Keratinocyte (primary cell): ENCODE measurements around the gene ZNF512B.

Experiments used
- EZH2 ChIP-seq: IDR thresholded peaks from one replicate; pipeline ENCODE4 v1.6.1; 2012; ENCODE audit warnings: inconsistent platforms, mild to moderate bottlenecking, low read length, moderate library complexity
- TF ChIP-seq, protein P1 (sequence below), 3 experiments: IDR thresholded peaks in 1 of 3; conservative IDR thresholded peaks in 1 of 3; optimal IDR thresholded peaks in 1 of 3; 2 replicates in 2 of 3; 3 replicates in 1 of 3; pipeline versions ENCODE3 to v1.5.1; 2011; ENCODE audit warnings: low read length in 3 of 3, mild to moderate bottlenecking in 3 of 3, moderate library complexity in 2 of 3, control low read depth in 1 of 3, inconsistent platforms in 1 of 3; ENCODE audit not compliant: insufficient read depth in 2 of 3; ENCODE audit errors: extremely low read depth in 1 of 3

DNA sequence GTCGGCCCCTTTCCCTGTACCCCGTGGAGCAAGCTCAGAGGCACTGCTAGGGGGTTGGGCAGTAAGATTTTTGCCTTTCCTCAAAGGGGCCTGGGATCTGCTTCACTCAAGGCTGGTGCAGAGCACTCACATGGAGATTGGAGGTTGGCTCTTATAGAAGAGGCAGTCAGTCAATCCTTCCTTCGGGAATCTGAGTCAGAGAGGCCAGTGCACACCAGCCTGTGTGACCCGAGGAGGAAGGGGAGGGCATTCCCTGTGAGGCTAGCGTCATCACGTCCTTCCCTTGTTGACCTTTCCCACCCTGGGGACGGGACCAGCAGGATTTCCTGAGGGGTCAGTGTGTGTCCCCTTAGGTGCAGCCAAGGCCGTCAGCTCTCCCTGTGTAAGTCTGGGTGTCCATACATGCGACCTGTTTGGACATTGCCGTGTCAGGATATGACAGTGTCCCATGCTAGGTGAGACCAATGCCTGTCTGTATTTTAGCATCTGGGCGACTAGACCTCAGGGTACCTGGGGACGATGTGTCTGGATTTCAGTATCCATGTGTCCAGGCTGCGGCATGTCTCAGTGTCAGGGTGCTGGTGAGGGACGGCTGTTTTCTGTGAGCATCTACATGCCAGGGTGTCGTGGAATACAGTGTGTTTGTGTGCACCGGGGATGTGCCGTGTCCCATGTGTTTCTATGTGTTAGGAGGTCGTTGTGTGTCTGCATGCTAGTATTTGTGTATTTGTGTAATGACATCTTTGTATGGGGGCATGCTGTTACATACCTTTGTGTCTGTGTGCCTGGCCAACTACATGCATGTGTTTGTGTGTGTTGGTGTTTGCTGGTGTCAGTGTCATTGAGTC is 2.8 kb upstream of the ZNF512B start:
- TF ChIP-seq, protein P1, sequence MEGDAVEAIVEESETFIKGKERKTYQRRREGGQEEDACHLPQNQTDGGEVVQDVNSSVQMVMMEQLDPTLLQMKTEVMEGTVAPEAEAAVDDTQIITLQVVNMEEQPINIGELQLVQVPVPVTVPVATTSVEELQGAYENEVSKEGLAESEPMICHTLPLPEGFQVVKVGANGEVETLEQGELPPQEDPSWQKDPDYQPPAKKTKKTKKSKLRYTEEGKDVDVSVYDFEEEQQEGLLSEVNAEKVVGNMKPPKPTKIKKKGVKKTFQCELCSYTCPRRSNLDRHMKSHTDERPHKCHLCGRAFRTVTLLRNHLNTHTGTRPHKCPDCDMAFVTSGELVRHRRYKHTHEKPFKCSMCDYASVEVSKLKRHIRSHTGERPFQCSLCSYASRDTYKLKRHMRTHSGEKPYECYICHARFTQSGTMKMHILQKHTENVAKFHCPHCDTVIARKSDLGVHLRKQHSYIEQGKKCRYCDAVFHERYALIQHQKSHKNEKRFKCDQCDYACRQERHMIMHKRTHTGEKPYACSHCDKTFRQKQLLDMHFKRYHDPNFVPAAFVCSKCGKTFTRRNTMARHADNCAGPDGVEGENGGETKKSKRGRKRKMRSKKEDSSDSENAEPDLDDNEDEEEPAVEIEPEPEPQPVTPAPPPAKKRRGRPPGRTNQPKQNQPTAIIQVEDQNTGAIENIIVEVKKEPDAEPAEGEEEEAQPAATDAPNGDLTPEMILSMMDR (optimal IDR thresholded peaks at IDR 0.05 in 1 of 3, IDR thresholded peaks at IDR 0.05 in 1 of 3, conservative IDR thresholded peaks at IDR 0.05 in 1 of 3; ENCODE audit: extremely low read depth in 1 of 3, insufficient read depth in 2 of 3, low read length in 3 of 3) = no peak
- TF ChIP-seq EZH2 = no peak
